ENCODE data around the gene TMEM167B. TPM values are rescaled to one million over a fixed set of nuclear protein-coding genes. Genes with fewer than 3 reads are reported as not detected.
"Not testable (repeated sequence)": the region's sequence is repeated elsewhere in the genome, so short reads cannot be mapped to it uniquely, and the experiment has no call there.

Gene TMEM167B

DNA sequence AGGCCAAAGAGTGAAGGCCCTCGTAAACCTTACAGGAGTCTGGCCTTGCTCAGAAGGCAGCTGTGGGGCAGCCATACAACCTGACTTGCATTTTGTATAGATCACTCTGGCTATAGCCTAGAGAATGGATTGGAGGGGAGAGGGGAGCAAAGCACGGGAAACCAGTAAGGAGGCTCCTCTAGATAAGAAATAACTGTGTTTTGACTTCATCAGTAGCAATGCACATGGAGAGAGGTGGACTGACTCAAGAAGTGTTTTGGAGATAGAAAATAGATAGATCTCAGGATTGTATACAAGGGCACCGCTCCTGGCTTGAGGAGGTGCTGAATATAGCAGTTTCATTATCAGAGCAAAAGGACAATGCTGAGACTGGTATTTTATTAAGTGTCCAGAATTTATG, 49.8 kb downstream of the TMEM167B start:
- Histone ChIP-seq H4K8ac (ENCODE audit: low read depth, low read length) (no peak overlapping the region), H4K5ac (ENCODE audit: low read length) (no peak overlapping the region), H3K23ac (ENCODE audit: low read length) (no peak overlapping the region), H3K27ac (ENCODE audit: low read depth, low read length) (no peak overlapping the region), H3K4me2 (ENCODE audit: low read length) (no peak overlapping the region), H2AK5ac (ENCODE audit: low read length) (no peak overlapping the region), H3K79me2 (ENCODE audit: control insufficient read depth, insufficient read depth, low read length) (no peaks in the 10 kb centered on the region), H3K4me3 (ENCODE audit: low read length) (no peak overlapping the region), H2BK120ac (ENCODE audit: low read depth, low read length) (no peak overlapping the region), H3K56ac (ENCODE audit: low read length) (no peak overlapping the region), H3K4me1 (ENCODE audit: control insufficient read depth, low read depth, low read length) (no peaks in the 10 kb centered on the region), H2BK5ac (ENCODE audit: low read length) (no peak overlapping the region), H2BK15ac (replicated peaks; ENCODE audit: low read depth) (no peak overlapping the region), H3K36me3 (ENCODE audit: control insufficient read depth, insufficient read depth, low read length) (no peaks in the 10 kb centered on the region), H3K4ac (ENCODE audit: low read depth, low read length) (no peak overlapping the region), H3K79me1 (ENCODE audit: low read length) (no peaks in the 10 kb centered on the region), H3K27me3 (ENCODE audit: insufficient read depth, low read length, poor library complexity) (no peaks in the 10 kb centered on the region), H3K18ac (ENCODE audit: low read length) (no peak overlapping the region), H3K9ac (ENCODE audit: low read length) (no peak overlapping the region)
- no CpG with 5 or more reads among the region's 3 CpGs for WGBS (ENCODE audit: extremely low coverage, insufficient coverage, low lambda C conversion rate)
- DNase-seq = no peak

GRCh38 chr1:109142260-109142659, 51.7 kb downstream of the TMEM167B start:
- H3K4me3 ChIP-seq (ENCODE audit: low read length) = no peak overlapping the region
- no peaks in the 10 kb centered on the region for H3K79me2 ChIP-seq (ENCODE audit: control insufficient read depth, insufficient read depth, low read length)
- no peaks in the 10 kb centered on the region for H3K4me1 ChIP-seq (ENCODE audit: control insufficient read depth, low read depth, low read length)
- H3K56ac ChIP-seq (ENCODE audit: low read length) = no peak overlapping the region
- H3K27ac ChIP-seq (ENCODE audit: low read depth, low read length) = no peak overlapping the region
- H3K9ac ChIP-seq (ENCODE audit: low read length) = no peak overlapping the region
- H3K27me3 ChIP-seq (ENCODE audit: insufficient read depth, low read length, poor library complexity) = no peaks in the 10 kb centered on the region
- WGBS (ENCODE audit: extremely low coverage, insufficient coverage, low lambda C conversion rate) = no CpG with 5 or more reads among the region's 5 CpGs
- no peak overlapping the region for H4K8ac ChIP-seq (ENCODE audit: low read depth, low read length)
- no peaks in the 10 kb centered on the region for H3K36me3 ChIP-seq (ENCODE audit: control insufficient read depth, insufficient read depth, low read length)
- H3K4me2 ChIP-seq (ENCODE audit: low read length) = no peak overlapping the region
- no peak overlapping the region for H4K5ac ChIP-seq (ENCODE audit: low read length)
- H3K18ac ChIP-seq (ENCODE audit: low read length) = no peak overlapping the region
- no peak overlapping the region for H3K23ac ChIP-seq (ENCODE audit: low read length)
- no peak for DNase-seq
- H2BK120ac ChIP-seq (ENCODE audit: low read depth, low read length) = no peak overlapping the region
- H2BK15ac ChIP-seq (replicated peaks; ENCODE audit: low read depth) = no peak overlapping the region
- no peaks in the 10 kb centered on the region for H3K79me1 ChIP-seq (ENCODE audit: low read length)
- H2AK5ac ChIP-seq (ENCODE audit: low read length) = no peak overlapping the region
- H3K4ac ChIP-seq (ENCODE audit: low read depth, low read length) = no peak overlapping the region
- no peak overlapping the region for H2BK5ac ChIP-seq (ENCODE audit: low read length)

GRCh38 chr1:109142725-109143124, 52.2 kb downstream of the TMEM167B start:
- H3K36me3 ChIP-seq (ENCODE audit: control insufficient read depth, insufficient read depth, low read length); H4K8ac ChIP-seq (ENCODE audit: low read depth, low read length); H2BK15ac ChIP-seq (replicated peaks; ENCODE audit: low read depth); H3K56ac ChIP-seq (ENCODE audit: low read length); H2BK5ac ChIP-seq (ENCODE audit: low read length); H3K4ac ChIP-seq (ENCODE audit: low read depth, low read length); H3K79me1 ChIP-seq (ENCODE audit: low read length); H3K9ac ChIP-seq (ENCODE audit: low read length); H3K27ac ChIP-seq (ENCODE audit: low read depth, low read length); H3K18ac ChIP-seq (ENCODE audit: low read length); H3K4me1 ChIP-seq (ENCODE audit: control insufficient read depth, low read depth, low read length); H3K4me3 ChIP-seq (ENCODE audit: low read length); H3K23ac ChIP-seq (ENCODE audit: low read length); H3K4me2 ChIP-seq (ENCODE audit: low read length); H3K27me3 ChIP-seq (ENCODE audit: insufficient read depth, low read length, poor library complexity); H2AK5ac ChIP-seq (ENCODE audit: low read length); DNase-seq; H4K5ac ChIP-seq (ENCODE audit: low read length); H2BK120ac ChIP-seq (ENCODE audit: low read depth, low read length); H3K79me2 ChIP-seq (ENCODE audit: control insufficient read depth, insufficient read depth, low read length): not testable (repeated sequence)
- no CpG with 5 or more reads among the region's 6 CpGs for WGBS (ENCODE audit: extremely low coverage, insufficient coverage, low lambda C conversion rate)

Small RNAs within 50 kb of the gene (small RNA-seq; reads per million reads assigned to genes)
- gene AL356488.2 (ENCODE audit: insufficient read depth) = not detected

Data from mesendoderm (in vitro differentiated cells).